B cell (primary cell): ENCODE measurements around the gene MED27. TPM values are rescaled to one million over a fixed set of nuclear protein-coding genes. Genes with fewer than 3 reads are reported as not detected.

Experiments used
- ATAC-seq: fragments of 200-7000 bp; cut with Tn5 transposase; one replicate; pipeline ENCODE4 v1.10.0; 2021; ENCODE audit warnings: low read depth, mild to moderate bottlenecking, moderate number of reproducible peaks, moderate library complexity
- CTCF ChIA-PET: fragments of 350-600 bp; sonication (Branson Sonifier 250); formaldehyde crosslinking; loops from one replicate; lab custom pipeline; 2021; ENCODE audit warnings: antibody characterized with exemption, inconsistent platforms; lab: Charles Lee
- POLR2A ChIA-PET: fragments of 350-600 bp; sonication (Branson Sonifier 250); formaldehyde crosslinking; loops from one replicate; lab custom pipeline; 2021; ENCODE audit warnings: antibody characterized with exemption; lab: Charles Lee
- DNase-seq: peaks from one replicate; pipeline ENCODE4 v3.0.0; 2013
- H2AFZ ChIP-seq: 2 replicates; pipeline ENCODE4 v1.6.1; 2012; ENCODE audit warnings: mild to moderate bottlenecking, low read depth, low read length; ENCODE audit not compliant: insufficient read depth, poor library complexity, severe bottlenecking
- H3K27ac ChIP-seq, 2 donors: 1 replicate in 1 of 2; 2 replicates in 1 of 2; pipeline ENCODE4 v1.5.1; 2012 to 2013; ENCODE audit warnings: low read length in 2 of 2, mild to moderate bottlenecking in 2 of 2, moderate library complexity in 1 of 2
- H3K27me3 ChIP-seq, 4 experiments: fragments of 200-600 bp in 1 of 4; sonication (generic) in 1 of 4; replicated peaks in 1 of 4; 1 replicate in 2 of 4; 2 replicates in 2 of 4; pipeline versions ENCODE4 v1.6.1 to v1.7.0; 2013 to 2016; ENCODE audit warnings: low read length in 3 of 4, mild to moderate bottlenecking in 2 of 4, mixed read lengths in 1 of 4, moderate library complexity in 1 of 4; ENCODE audit not compliant: insufficient read depth in 4 of 4, control insufficient read depth in 3 of 4; ENCODE audit errors: control extremely low read depth in 1 of 4
- H3K36me3 ChIP-seq, 2 experiments: replicated peaks in 1 of 2; 1 replicate in 1 of 2; 2 replicates in 1 of 2; pipeline versions ENCODE4 v1.6.1 to v1.7.1; 2013; ENCODE audit warnings: low read length in 1 of 2; ENCODE audit not compliant: insufficient read depth in 2 of 2, control insufficient read depth in 1 of 2; ENCODE audit errors: control extremely low read depth in 1 of 2, extremely low read depth in 1 of 2
- H3K4me1 ChIP-seq, 2 donors: fragments of 200-600 bp in 1 of 2; sonication (generic) in 1 of 2; 1 replicate in 1 of 2; 2 replicates in 1 of 2; pipeline versions ENCODE4 v1.5.1 to v1.6.1; 2013 to 2017; ENCODE audit warnings: low read length in 2 of 2; ENCODE audit not compliant: control insufficient read depth in 2 of 2, insufficient read depth in 2 of 2
- H3K4me2 ChIP-seq: replicated peaks from 2 replicates; pipeline ENCODE3; 2012; ENCODE audit warnings: mild to moderate bottlenecking, low read depth, low read length; ENCODE audit not compliant: poor library complexity, severe bottlenecking
- H3K4me3 ChIP-seq, 5 experiments: fragments of 200-600 bp in 1 of 5; sonication (generic) in 1 of 5; 1 replicate in 3 of 5; 2 replicates in 2 of 5; pipeline versions ENCODE4 v1.5.1 to v1.7.0; 2011 to 2016; ENCODE audit warnings: low read length in 4 of 5, mild to moderate bottlenecking in 4 of 5, low read depth in 2 of 5, control low read depth in 1 of 5, moderate library complexity in 1 of 5; ENCODE audit not compliant: insufficient read depth in 1 of 5; ENCODE audit errors: control extremely low read depth in 1 of 5, extremely low read depth in 1 of 5
- H3K79me2 ChIP-seq: fragments of 200-600 bp; sonication (generic); one replicate; pipeline ENCODE4 v1.6.0; 2016; ENCODE audit warnings: low read length; ENCODE audit not compliant: control insufficient read depth, insufficient read depth
- H3K9ac ChIP-seq: fragments of 200-600 bp; sonication (generic); 2 replicates; pipeline ENCODE4 v1.6.1; 2017; ENCODE audit warnings: mild to moderate bottlenecking, low read length, moderate library complexity
- H3K9me3 ChIP-seq, 3 donors: one replicate each; pipeline versions ENCODE4 v1.6.1 to v1.7.1; 2013; ENCODE audit warnings: low read length in 2 of 3; ENCODE audit not compliant: control insufficient read depth in 2 of 3, insufficient read depth in 1 of 3; ENCODE audit errors: control extremely low read depth in 1 of 3
- H4K20me1 ChIP-seq: 2 replicates; pipeline ENCODE4 v1.6.0; 2012; ENCODE audit warnings: mild to moderate bottlenecking, low read length; ENCODE audit not compliant: insufficient read depth, control insufficient read depth, poor library complexity, severe bottlenecking
- H3K27ac Mint-ChIP-seq: one replicate; pipeline ENCODE4 v1.8.0; 2021; ENCODE audit warnings: mixed read lengths
- H3K27me3 Mint-ChIP-seq: one replicate; pipeline ENCODE4 v1.8.0; 2021; ENCODE audit warnings: mixed read lengths
- H3K4me1 Mint-ChIP-seq: one replicate; pipeline ENCODE4 v1.8.0; 2021; ENCODE audit warnings: mixed read lengths
- H3K4me3 Mint-ChIP-seq: one replicate; pipeline ENCODE4 v1.8.0; 2021; ENCODE audit warnings: mixed read lengths
- H3K9me3 Mint-ChIP-seq: one replicate; pipeline ENCODE4 v1.8.0; 2022; ENCODE audit warnings: mixed read lengths; ENCODE audit not compliant: insufficient read depth
- CTCF ChIP-seq: fragments of 200-600 bp; IDR thresholded peaks from one replicate; pipeline ENCODE4 v1.8.0; 2022; ENCODE audit warnings: antibody characterized with exemption, mild to moderate bottlenecking
- EZH2 ChIP-seq: IDR thresholded peaks from 2 replicates; pipeline ENCODE4 v1.6.1; 2012; ENCODE audit warnings: borderline replicate concordance, low read depth, mild to moderate bottlenecking, moderate library complexity, low read length; ENCODE audit not compliant: insufficient read depth, poor library complexity, severe bottlenecking
- WGBS: methylation state at CpG from one replicate; pipeline ENCODE4 v1.1.5; 2013; ENCODE audit warnings: missing lambda C conversion rate; ENCODE audit not compliant: insufficient coverage; 5-methylcytosine and 5-hydroxymethylcytosine counted together
- intact Hi-C: fragments of 100-400 bp; cut with micrococcal nuclease; formaldehyde crosslinking; loops from one replicate; pipeline ENCODE4 v1.10.0; 2022
- polyA plus RNA-seq: library from polyadenylated mRNA; depleted of rRNA; stranded (reverse); fragments of >200 nt; gene quantifications from 2 replicates; pipeline ENCODE4 v1.2.3, GENCODE V29; 2012
- total RNA-seq, 2 donors: library from RNA; stranded (reverse); fragments of 120-200 nt in 1 of 2; gene quantifications; 1 replicate in 1 of 2; 2 replicates in 1 of 2; pipeline versions ENCODE4 v1.2.3 to v1.2.4, GENCODE V29; 2013 to 2022

The MED27 gene
- total and polyA plus RNA-seq, 2 donors (not counting 1 experiment from before 2014, with no cell fraction given), result 17.4 to 17.7 TPM

- POLR2A ChIA-PET, result no interaction called here
- no peak overlapping the region for H3K27ac ChIP-seq
- no peak overlapping the region for H3K4me3 Mint-ChIP-seq
- H4K20me1 ChIP-seq, result no peaks in the 10 kb centered on the region
- H3K27me3 Mint-ChIP-seq, result peaks cover 17% of the 10 kb centered on the region
- no peak overlapping the region for H2AFZ ChIP-seq
- no peak overlapping the region for H3K4me2 ChIP-seq
- peaks cover 4% of the 10 kb centered on the region for H3K9me3 Mint-ChIP-seq
- H3K9me3 ChIP-seq, result peaks cover 0 to 29% (median 7%) of the 10 kb centered on the region in 3 donors
- CTCF ChIA-PET, result no interaction called here
- no peak overlapping the region for H3K4me3 ChIP-seq
- no peak overlapping the region for H3K9ac ChIP-seq
- no peaks in the 10 kb centered on the region for H3K4me1 ChIP-seq
- H3K27me3 ChIP-seq, result peaks cover 0 to 11% (median 0%) of the 10 kb centered on the region in 4 experiments
- DNase-seq, result no peak
- H3K36me3 ChIP-seq, result no peaks in the 10 kb centered on the region
- no peaks in the 10 kb centered on the region for H3K4me1 Mint-ChIP-seq
- no peak overlapping the region for H3K27ac Mint-ChIP-seq
- intact Hi-C loops, result no loop called here
- TF ChIP-seq EZH2 (no peak), CTCF (no peak)
- no peak for ATAC-seq
- H3K79me2 ChIP-seq, result no peaks in the 10 kb centered on the region
- WGBS, result 73% methylated on average over 21 of the region's 22 CpGs
Measured at GRCh38 chr9:131838530-131839280, 241.0 kb downstream of the MED27 start.

DNA sequence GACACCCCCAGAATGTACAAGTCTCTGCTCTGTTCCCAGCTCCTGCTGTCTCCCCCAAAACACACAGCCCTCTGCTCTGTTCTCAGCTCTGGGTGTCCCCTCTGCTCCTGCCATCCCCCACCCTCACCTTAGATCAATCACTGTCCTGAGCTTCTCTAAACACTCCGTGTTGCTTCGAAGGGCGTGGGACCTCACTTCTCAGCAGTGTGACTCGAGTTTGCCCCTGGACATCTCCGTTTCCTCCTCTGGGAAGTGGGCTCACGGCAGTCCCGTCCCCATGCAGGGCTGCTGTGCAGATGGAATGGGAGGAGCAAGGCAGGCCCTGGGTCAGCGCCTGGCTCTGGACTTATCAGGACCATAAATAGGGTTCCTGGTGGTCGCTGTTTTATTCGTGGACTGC lies 241.8 kb downstream of the MED27 start:
- intact Hi-C loops, result no loop called here
- DNase-seq (no peak), ATAC-seq (no peak)
- peaks cover 0 to 37% (median 12%) of the 10 kb centered on the region in 3 donors for H3K9me3 ChIP-seq
- H3K36me3 ChIP-seq, result no peaks in the 10 kb centered on the region
- H3K9ac ChIP-seq, result no peak overlapping the region
- H3K4me1 ChIP-seq, result no peaks in the 10 kb centered on the region
- TF ChIP-seq EZH2, result no peak
- TF ChIP-seq CTCF, result no peak
- H3K79me2 ChIP-seq, result no peaks in the 10 kb centered on the region
- Mint-ChIP-seq H3K4me3 (no peak overlapping the region), H3K4me1 (no peaks in the 10 kb centered on the region), H3K27ac (no peak overlapping the region), H3K27me3 (peaks cover 14% of the 10 kb centered on the region), H3K9me3 (peaks cover 4% of the 10 kb centered on the region)
- ChIA-PET POLR2A (no interaction called here), CTCF (no interaction called here)
- H3K27me3 ChIP-seq, result peaks cover 0 to 15% (median 0%) of the 10 kb centered on the region in 4 experiments
- 52% methylated on average over 10 of the region's 10 CpGs for WGBS
- H4K20me1 ChIP-seq, result no peaks in the 10 kb centered on the region
- no peak overlapping the region for H3K27ac ChIP-seq
- H2AFZ ChIP-seq, result no peak overlapping the region
- H3K4me2 ChIP-seq, result no peak overlapping the region
- no peak overlapping the region for H3K4me3 ChIP-seq
